ENCODE measurements around the gene SLC23A1. TPM values are rescaled to one million over a fixed set of nuclear protein-coding genes. Genes with fewer than 3 reads are reported as not detected.

Gene SLC23A1
- total and polyA plus RNA-seq, 2 of the 13 experiments (the other 11 are each of a cell fraction or from before 2014, with no cell fraction given), result 6.0 to 6.6 TPM

DNA sequence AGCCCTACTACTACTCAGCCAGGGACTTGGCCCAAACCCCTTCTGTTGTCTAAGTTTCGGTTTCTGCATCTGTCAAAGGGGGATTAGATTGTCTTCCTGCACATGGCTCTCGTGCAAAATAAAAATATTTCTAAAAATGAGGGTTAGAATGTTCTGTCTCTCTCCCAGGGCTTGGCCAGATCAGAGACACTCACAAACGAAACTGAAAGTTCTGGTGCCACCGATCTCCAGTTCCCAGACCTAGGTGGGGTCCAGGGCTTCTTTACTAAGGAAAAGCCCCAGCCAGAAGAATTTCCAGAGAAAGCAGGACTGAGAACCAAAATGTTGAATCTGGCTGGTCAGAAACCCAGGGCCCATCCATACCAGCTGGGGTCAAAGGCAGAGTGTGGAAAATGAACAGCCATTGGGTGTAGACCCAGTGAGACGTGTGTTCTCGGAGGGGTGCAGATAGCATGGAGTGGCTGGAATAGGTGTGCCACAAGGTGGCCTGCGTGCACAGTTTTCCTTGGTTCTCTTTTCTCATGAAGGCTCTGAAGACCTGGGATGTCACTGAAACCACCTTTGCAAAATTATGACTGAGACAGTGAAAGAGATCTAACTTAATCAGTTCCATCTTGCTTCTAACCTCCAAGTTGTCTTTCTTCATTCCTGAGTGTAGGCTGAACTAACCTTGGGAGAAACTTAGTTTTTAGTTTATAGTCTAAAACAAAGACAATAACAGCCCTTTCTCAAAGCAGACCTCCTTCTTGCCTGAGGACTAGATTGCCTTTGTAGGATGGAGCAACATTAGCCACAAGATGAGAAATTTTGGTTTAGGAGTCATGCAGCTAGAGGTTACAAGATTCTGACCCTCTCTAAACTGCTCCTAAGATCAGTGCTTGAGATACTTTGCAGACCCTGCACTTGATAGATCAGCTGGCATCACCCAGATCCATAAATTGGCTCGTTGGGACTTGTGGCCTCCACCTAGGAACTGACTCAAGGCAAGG is 2.3 kb upstream of the SLC23A1 start (continued):
- TF ChIP-seq, protein P1, sequence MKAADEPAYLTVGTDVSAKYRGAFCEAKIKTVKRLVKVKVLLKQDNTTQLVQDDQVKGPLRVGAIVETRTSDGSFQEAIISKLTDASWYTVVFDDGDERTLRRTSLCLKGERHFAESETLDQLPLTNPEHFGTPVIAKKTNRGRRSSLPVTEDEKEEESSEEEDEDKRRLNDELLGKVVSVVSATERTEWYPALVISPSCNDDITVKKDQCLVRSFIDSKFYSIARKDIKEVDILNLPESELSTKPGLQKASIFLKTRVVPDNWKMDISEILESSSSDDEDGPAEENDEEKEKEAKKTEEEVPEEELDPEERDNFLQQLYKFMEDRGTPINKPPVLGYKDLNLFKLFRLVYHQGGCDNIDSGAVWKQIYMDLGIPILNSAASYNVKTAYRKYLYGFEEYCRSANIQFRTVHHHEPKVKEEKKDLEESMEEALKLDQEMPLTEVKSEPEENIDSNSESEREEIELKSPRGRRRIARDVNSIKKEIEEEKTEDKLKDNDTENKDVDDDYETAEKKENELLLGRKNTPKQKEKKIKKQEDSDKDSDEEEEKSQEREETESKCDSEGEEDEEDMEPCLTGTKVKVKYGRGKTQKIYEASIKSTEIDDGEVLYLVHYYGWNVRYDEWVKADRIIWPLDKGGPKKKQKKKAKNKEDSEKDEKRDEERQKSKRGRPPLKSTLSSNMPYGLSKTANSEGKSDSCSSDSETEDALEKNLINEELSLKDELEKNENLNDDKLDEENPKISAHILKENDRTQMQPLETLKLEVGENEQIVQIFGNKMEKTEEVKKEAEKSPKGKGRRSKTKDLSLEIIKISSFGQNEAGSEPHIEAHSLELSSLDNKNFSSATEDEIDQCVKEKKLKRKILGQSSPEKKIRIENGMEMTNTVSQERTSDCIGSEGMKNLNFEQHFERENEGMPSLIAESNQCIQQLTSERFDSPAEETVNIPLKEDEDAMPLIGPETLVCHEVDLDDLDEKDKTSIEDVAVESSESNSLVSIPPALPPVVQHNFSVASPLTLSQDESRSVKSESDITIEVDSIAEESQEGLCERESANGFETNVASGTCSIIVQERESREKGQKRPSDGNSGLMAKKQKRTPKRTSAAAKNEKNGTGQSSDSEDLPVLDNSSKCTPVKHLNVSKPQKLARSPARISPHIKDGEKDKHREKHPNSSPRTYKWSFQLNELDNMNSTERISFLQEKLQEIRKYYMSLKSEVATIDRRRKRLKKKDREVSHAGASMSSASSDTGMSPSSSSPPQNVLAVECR (CRISPR knock-in tag; IDR thresholded peaks at IDR 0.05; ENCODE audit: borderline replicate concordance), result peak; percentile 40; the same call in 1 of the 2 replicates
- TF ChIP-seq SNRNP70 (IDR thresholded peaks at IDR 0.05; ENCODE audit: low read depth, low read length) (no peak), KLF15 (CRISPR knock-in tag; IDR thresholded peaks at IDR 0.05; ENCODE audit: borderline replicate concordance) (0 out of 2 replicates have a peak, but pooled peaks have one; percentile 8), ZNF678 (CRISPR knock-in tag; IDR thresholded peaks at IDR 0.05) (no peak), ZNF652 (CRISPR knock-in tag; IDR thresholded peaks at IDR 0.05; ENCODE audit: borderline replicate concordance, low read depth) (peak; percentile 48; the same call in 1 of the 2 replicates), MEIS1 (CRISPR knock-in tag; IDR thresholded peaks at IDR 0.05; ENCODE audit: borderline replicate concordance) (no peak), KLF16 (CRISPR knock-in tag; IDR thresholded peaks at IDR 0.05) (0 out of 4 replicates have a peak, but pooled peaks of 1 of the 2 experiments have one; percentile 22), ZNF510 (CRISPR knock-in tag; IDR thresholded peaks at IDR 0.05; ENCODE audit: low read depth) (no peak), GPN1 (CRISPR knock-in tag; IDR thresholded peaks at IDR 0.05; ENCODE audit: borderline replicate concordance) (no peak), SAFB2 (CRISPR knock-in tag; IDR thresholded peaks at IDR 0.05; ENCODE audit: borderline replicate concordance, low read depth) (no peak), RFXAP (CRISPR knock-in tag; IDR thresholded peaks at IDR 0.05; ENCODE audit: borderline replicate concordance) (no peak)
- TF ChIP-seq, protein P2, sequence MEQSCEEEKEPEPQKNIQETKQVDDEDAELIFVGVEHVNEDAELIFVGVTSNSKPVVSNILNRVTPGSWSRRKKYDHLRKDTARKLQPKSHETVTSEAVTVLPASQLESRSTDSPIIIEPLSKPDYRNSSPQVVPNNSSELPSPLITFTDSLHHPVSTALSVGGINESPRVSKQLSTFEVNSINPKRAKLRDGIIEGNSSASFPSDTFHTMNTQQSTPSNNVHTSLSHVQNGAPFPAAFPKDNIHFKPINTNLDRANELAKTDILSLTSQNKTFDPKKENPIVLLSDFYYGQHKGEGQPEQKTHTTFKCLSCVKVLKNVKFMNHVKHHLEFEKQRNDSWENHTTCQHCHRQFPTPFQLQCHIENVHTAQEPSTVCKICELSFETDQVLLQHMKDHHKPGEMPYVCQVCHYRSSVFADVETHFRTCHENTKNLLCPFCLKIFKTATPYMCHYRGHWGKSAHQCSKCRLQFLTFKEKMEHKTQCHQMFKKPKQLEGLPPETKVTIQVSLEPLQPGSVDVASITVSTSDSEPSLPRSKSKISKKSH (CRISPR knock-in tag; IDR thresholded peaks at IDR 0.05; ENCODE audit: borderline replicate concordance), result no peak
- TF ChIP-seq, protein P3, sequence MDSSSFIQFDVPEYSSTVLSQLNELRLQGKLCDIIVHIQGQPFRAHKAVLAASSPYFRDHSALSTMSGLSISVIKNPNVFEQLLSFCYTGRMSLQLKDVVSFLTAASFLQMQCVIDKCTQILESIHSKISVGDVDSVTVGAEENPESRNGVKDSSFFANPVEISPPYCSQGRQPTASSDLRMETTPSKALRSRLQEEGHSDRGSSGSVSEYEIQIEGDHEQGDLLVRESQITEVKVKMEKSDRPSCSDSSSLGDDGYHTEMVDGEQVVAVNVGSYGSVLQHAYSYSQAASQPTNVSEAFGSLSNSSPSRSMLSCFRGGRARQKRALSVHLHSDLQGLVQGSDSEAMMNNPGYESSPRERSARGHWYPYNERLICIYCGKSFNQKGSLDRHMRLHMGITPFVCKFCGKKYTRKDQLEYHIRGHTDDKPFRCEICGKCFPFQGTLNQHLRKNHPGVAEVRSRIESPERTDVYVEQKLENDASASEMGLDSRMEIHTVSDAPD (CRISPR knock-in tag; IDR thresholded peaks at IDR 0.05), result no peak
- TF ChIP-seq, protein P4, sequence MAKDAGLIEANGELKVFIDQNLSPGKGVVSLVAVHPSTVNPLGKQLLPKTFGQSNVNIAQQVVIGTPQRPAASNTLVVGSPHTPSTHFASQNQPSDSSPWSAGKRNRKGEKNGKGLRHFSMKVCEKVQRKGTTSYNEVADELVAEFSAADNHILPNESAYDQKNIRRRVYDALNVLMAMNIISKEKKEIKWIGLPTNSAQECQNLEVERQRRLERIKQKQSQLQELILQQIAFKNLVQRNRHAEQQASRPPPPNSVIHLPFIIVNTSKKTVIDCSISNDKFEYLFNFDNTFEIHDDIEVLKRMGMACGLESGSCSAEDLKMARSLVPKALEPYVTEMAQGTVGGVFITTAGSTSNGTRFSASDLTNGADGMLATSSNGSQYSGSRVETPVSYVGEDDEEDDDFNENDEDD (CRISPR knock-in tag; IDR thresholded peaks at IDR 0.05; ENCODE audit: borderline replicate concordance), result no peak

All from HepG2 (cell line).